MCF 10A (cell line): ENCODE measurements around the gene TMEM123. TPM values are rescaled to one million over a fixed set of nuclear protein-coding genes. Genes with fewer than 3 reads are reported as not detected.

Source experiments
- BruUV-seq: library from RNA; stranded (reverse); fragments of 400-500 nt; replicated peaks from 2 replicates; lab custom pipeline; 2021; lab: Mats Ljungman, UMichigan
- CTCF ChIA-PET: fragments of 300-600 bp; sonication (Branson Sonifier 250); formaldehyde crosslinking; extraction: SDS; loops from one replicate; lab custom pipeline; 2021; ENCODE audit warnings: antibody characterized with exemption, inconsistent platforms; lab: Yijun Ruan, JAX
- POLR2A ChIA-PET: fragments of 300-600, 350-650 bp; sonication (Branson Sonifier 250); formaldehyde crosslinking; extraction: SDS; loops from one replicate; lab custom pipeline; 2020; ENCODE audit warnings: antibody characterized with exemption, inconsistent platforms; lab: Yijun Ruan, JAX
- DNase-seq: peaks from one replicate; pipeline ENCODE4 v3.0.0-alpha.2; 2018; ENCODE audit not compliant: unreplicated experiment
- H3K27ac Mint-ChIP-seq: one replicate; pipeline ENCODE4 v1.8.0; 2022; ENCODE audit warnings: mild to moderate bottlenecking, low read depth, mixed read lengths; ENCODE audit not compliant: unreplicated experiment
- H3K27me3 Mint-ChIP-seq: one replicate; pipeline ENCODE4 v1.8.0; 2022; ENCODE audit warnings: mixed read lengths; ENCODE audit not compliant: insufficient read depth, unreplicated experiment
- H3K36me3 Mint-ChIP-seq: one replicate; pipeline ENCODE4 v1.8.0; 2022; ENCODE audit warnings: mild to moderate bottlenecking, moderate library complexity, mixed read lengths; ENCODE audit not compliant: insufficient read depth, unreplicated experiment
- H3K4me1 Mint-ChIP-seq: one replicate; pipeline ENCODE4 v1.8.0; 2022; ENCODE audit warnings: mixed read lengths; ENCODE audit not compliant: insufficient read depth, unreplicated experiment
- H3K4me3 Mint-ChIP-seq: one replicate; pipeline ENCODE4 v1.8.0; 2022; ENCODE audit warnings: mild to moderate bottlenecking, moderate library complexity, mixed read lengths; ENCODE audit not compliant: unreplicated experiment
- H3K9me3 Mint-ChIP-seq: one replicate; pipeline ENCODE4 v1.8.0; 2022; ENCODE audit warnings: mixed read lengths; ENCODE audit not compliant: unreplicated experiment
- intact Hi-C: fragments of 100-400 bp; cut with micrococcal nuclease; formaldehyde crosslinking; loops from 2 replicates; pipeline ENCODE4 v1.14.1; 2022
- total RNA-seq: library from RNA; stranded (reverse); gene quantifications from 2 replicates; pipeline ENCODE4 v1.2.3, GENCODE V29; 2022
- TF ChIP-seq, protein P1 (sequence below): fragments of 200-600 bp; IDR thresholded peaks from one replicate; pipeline ENCODE4 v1.8.0; 2022; ENCODE audit warnings: antibody characterized with exemption, mild to moderate bottlenecking; ENCODE audit not compliant: unreplicated experiment

Gene TMEM123
- total RNA-seq, 1 experiment from 2014 or later, result 134 TPM

DNA sequence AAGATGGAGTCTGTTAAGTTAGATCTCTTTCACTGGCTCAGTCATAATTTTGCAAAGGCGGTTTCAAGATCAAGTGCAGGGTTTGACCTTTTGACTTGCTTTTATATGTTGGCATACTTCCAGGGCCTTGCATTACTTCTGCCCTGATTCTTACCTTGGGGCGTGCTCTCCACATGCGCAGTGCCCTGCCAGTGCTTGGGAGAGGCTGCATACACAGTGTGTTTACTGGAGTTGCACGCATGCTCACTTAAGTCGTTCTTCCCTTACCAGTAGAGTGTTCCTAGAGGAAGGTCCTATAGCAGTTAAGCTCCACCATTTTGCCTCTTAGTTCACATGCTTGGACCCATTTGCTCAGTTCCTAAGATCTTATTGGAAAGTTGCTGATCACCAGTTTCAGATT lies 21.0 kb upstream of the TMEM123 start:
- no peaks in the 10 kb centered on the region for H3K36me3 Mint-ChIP-seq
- intact Hi-C loops, result no loop called here
- POLR2A ChIA-PET, result no interaction called here
- TF ChIP-seq, protein P1, sequence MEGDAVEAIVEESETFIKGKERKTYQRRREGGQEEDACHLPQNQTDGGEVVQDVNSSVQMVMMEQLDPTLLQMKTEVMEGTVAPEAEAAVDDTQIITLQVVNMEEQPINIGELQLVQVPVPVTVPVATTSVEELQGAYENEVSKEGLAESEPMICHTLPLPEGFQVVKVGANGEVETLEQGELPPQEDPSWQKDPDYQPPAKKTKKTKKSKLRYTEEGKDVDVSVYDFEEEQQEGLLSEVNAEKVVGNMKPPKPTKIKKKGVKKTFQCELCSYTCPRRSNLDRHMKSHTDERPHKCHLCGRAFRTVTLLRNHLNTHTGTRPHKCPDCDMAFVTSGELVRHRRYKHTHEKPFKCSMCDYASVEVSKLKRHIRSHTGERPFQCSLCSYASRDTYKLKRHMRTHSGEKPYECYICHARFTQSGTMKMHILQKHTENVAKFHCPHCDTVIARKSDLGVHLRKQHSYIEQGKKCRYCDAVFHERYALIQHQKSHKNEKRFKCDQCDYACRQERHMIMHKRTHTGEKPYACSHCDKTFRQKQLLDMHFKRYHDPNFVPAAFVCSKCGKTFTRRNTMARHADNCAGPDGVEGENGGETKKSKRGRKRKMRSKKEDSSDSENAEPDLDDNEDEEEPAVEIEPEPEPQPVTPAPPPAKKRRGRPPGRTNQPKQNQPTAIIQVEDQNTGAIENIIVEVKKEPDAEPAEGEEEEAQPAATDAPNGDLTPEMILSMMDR, result no peak
- no peaks in the 10 kb centered on the region for H3K9me3 Mint-ChIP-seq
- no peak overlapping the region for H3K27ac Mint-ChIP-seq
- no peaks in the 10 kb centered on the region for H3K27me3 Mint-ChIP-seq
- no TSS peak for BruUV-seq
- CTCF ChIA-PET, result no interaction called here
- H3K4me1 Mint-ChIP-seq, result peaks cover 36% of the 10 kb centered on the region
- DNase-seq, result no peak
- H3K4me3 Mint-ChIP-seq, result no peak overlapping the region

DNA sequence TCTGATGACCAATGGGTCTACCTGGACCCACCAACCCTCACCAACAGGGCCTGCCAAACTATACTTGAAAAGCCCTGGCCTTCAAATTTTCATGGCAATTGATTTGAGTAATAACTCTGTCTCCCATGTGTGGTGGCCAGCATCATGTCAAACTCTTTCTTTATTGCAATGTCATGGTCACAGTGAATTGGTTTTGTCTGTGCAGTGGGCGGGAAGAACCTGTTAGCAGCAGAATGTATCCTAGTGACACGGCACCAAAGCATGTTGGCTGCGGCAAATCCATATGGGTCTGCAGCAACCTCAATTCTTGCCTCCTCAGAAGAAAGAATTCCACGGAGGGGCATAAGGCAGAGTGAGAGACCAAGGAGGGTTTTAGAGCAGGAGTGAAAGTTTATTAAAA lies 19.6 kb upstream of the TMEM123 start:
- TF ChIP-seq, protein P1, result no peak
- no peak for DNase-seq
- intact Hi-C loops, result no loop called here
- H3K4me1 Mint-ChIP-seq, result peaks cover 43% of the 10 kb centered on the region
- BruUV-seq, result no TSS peak
- H3K36me3 Mint-ChIP-seq, result no peaks in the 10 kb centered on the region
- no peak overlapping the region for H3K4me3 Mint-ChIP-seq
- ChIA-PET POLR2A (interaction anchor here (0.6 to 1.0 kb wide), 3 partner anchors 82 to 860 kb away, joined by 3 read pairs; no protein-coding TSS in a partner anchor), CTCF (no interaction called here)
- no peaks in the 10 kb centered on the region for H3K27me3 Mint-ChIP-seq
- H3K27ac Mint-ChIP-seq, result no peak overlapping the region
- H3K9me3 Mint-ChIP-seq, result no peaks in the 10 kb centered on the region

GRCh38 chr11:102471474-102471873 lies 18.9 kb upstream of the TMEM123 start:
- TF ChIP-seq, protein P1, result no peak
- DNase-seq, result no peak
- Mint-ChIP-seq H3K27ac (no peak overlapping the region), H3K9me3 (no peaks in the 10 kb centered on the region), H3K27me3 (no peaks in the 10 kb centered on the region), H3K4me3 (no peak overlapping the region), H3K4me1 (peaks cover 36% of the 10 kb centered on the region), H3K36me3 (no peaks in the 10 kb centered on the region)
- intact Hi-C loops, result no loop called here
- CTCF ChIA-PET, result no interaction called here
- POLR2A ChIA-PET, result interaction anchor here (0.6 to 1.6 kb wide), 6 partner anchors 11 to 208 kb away, joined by 3 to 8 read pairs (median 4); partner anchors contain the start of gene TMEM123
- no TSS peak for BruUV-seq

- Mint-ChIP-seq H3K4me3 (no peak overlapping the region), H3K9me3 (no peaks in the 10 kb centered on the region), H3K4me1 (peaks cover 31% of the 10 kb centered on the region), H3K27me3 (no peaks in the 10 kb centered on the region), H3K36me3 (no peaks in the 10 kb centered on the region), H3K27ac (no peak overlapping the region)
- POLR2A ChIA-PET, result interaction anchor here (1.6 kb wide), 1 partner anchor 14 kb away, joined by 6 read pairs; no protein-coding TSS in a partner anchor
- intact Hi-C loops, result no loop called here
- BruUV-seq, result no TSS peak
- no peak for DNase-seq
- TF ChIP-seq, protein P1, result no peak
- CTCF ChIA-PET, result interaction anchor here (0.6 kb wide), 1 partner anchor 528 kb away, joined by 3 read pairs; no protein-coding TSS in a partner anchor
Measured at GRCh38 chr11:102470251-102470650, 17.7 kb upstream of the TMEM123 start.
